Mucosa of stomach (tissue), 1 donor: ENCODE data around the gene PCDHGC3.
A peak's percentile ranks its signal among the peaks of the same experiment; 100 is the strongest.

Source experiments
- H3K27me3 ChIP-seq: one replicate; pipeline ENCODE4 v1.7.0; 2013; ENCODE audit warnings: mild to moderate bottlenecking, low read length; ENCODE audit not compliant: control insufficient read depth, insufficient read depth
- H3K36me3 ChIP-seq: one replicate; pipeline ENCODE4 v1.7.0; 2013; ENCODE audit warnings: low read length; ENCODE audit not compliant: control insufficient read depth, insufficient read depth
- H3K4me1 ChIP-seq: one replicate; pipeline ENCODE4 v1.7.0; 2013; ENCODE audit warnings: mild to moderate bottlenecking, low read length; ENCODE audit not compliant: control insufficient read depth, insufficient read depth
- H3K4me3 ChIP-seq: one replicate; pipeline ENCODE4 v1.7.0; 2013; ENCODE audit warnings: low read length
- H3K9ac ChIP-seq: one replicate; pipeline ENCODE4 v1.7.0; 2013; ENCODE audit warnings: mild to moderate bottlenecking, low read length, moderate library complexity
- H3K9me3 ChIP-seq: one replicate; pipeline ENCODE4 v1.7.0; 2013; ENCODE audit warnings: mild to moderate bottlenecking, low read length, moderate library complexity; ENCODE audit not compliant: control insufficient read depth
- donor health status: Pancreatic carcinoma.

The PCDHGC3 gene

DNA sequence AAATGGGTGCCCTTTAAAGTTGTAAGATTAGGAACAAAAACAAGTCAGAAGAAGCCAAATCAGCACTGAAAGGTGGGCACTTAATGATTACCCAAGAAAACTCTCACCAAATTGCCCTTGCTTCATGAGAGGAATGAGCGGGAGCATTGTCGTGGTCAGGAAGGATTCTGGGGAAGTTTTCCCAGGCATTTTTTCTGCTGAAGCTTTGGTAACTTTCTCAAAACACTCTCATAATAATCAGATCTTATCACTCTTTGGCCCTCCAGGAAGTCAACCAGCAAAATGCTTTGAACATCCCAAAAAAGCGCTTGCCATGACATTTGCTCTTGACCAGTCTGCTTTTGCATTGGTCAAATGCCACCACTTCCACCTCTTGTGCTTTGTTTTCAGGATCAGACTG is 10.4 kb upstream of the PCDHGC3 start:
- Histone ChIP-seq H3K9me3 (no peaks in the 10 kb centered on the region), H3K4me1 (no peaks in the 10 kb centered on the region), H3K4me3 (no peak overlapping the region), H3K27me3 (no peaks in the 10 kb centered on the region), H3K36me3 (no peaks in the 10 kb centered on the region), H3K9ac (no peak overlapping the region)

DNA sequence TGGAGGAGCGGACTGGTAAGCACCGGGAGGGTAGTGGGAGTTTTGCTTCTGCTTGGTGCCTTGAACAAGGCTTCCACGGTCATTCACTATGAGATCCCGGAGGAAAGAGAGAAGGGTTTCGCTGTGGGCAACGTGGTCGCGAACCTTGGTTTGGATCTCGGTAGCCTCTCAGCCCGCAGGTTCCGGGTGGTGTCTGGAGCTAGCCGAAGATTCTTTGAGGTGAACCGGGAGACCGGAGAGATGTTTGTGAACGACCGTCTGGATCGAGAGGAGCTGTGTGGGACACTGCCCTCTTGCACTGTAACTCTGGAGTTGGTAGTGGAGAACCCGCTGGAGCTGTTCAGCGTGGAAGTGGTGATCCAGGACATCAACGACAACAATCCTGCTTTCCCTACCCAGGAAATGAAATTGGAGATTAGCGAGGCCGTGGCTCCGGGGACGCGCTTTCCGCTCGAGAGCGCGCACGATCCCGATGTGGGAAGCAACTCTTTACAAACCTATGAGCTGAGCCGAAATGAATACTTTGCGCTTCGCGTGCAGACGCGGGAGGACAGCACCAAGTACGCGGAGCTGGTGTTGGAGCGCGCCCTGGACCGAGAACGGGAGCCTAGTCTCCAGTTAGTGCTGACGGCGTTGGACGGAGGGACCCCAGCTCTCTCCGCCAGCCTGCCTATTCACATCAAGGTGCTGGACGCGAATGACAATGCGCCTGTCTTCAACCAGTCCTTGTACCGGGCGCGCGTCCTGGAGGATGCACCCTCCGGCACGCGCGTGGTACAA is 556 bp downstream of the PCDHGC3 start:
- no peaks in the 10 kb centered on the region for H3K36me3 ChIP-seq
- H3K4me3 ChIP-seq: peak overlapping the region; percentile 89
- peak overlapping the region; percentile 63 for H3K9ac ChIP-seq
- peaks cover 25% of the 10 kb centered on the region for H3K27me3 ChIP-seq
- no peaks in the 10 kb centered on the region for H3K9me3 ChIP-seq
- H3K4me1 ChIP-seq: peaks cover 22% of the 10 kb centered on the region

DNA sequence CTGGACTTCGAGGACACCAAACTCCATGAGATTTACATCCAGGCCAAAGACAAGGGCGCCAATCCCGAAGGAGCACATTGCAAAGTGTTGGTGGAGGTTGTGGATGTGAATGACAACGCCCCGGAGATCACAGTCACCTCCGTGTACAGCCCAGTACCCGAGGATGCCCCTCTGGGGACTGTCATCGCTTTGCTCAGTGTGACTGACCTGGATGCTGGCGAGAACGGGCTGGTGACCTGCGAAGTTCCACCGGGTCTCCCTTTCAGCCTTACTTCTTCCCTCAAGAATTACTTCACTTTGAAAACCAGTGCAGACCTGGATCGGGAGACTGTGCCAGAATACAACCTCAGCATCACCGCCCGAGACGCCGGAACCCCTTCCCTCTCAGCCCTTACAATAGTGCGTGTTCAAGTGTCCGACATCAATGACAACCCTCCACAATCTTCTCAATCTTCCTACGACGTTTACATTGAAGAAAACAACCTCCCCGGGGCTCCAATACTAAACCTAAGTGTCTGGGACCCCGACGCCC is 1.3 kb downstream of the PCDHGC3 start:
- Histone ChIP-seq H3K9ac (no peak overlapping the region), H3K4me1 (peaks cover 22% of the 10 kb centered on the region), H3K9me3 (no peaks in the 10 kb centered on the region), H3K36me3 (no peaks in the 10 kb centered on the region), H3K4me3 (peak overlapping the region; percentile 89), H3K27me3 (peaks cover 25% of the 10 kb centered on the region)

DNA sequence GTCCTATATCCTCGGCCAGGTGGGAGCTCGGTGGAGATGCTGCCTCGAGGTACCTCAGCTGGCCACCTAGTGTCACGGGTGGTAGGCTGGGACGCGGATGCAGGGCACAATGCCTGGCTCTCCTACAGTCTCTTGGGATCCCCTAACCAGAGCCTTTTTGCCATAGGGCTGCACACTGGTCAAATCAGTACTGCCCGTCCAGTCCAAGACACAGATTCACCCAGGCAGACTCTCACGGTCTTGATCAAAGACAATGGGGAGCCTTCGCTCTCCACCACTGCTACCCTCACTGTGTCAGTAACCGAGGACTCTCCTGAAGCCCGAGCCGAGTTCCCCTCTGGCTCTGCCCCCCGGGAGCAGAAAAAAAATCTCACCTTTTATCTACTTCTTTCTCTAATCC is 2.0 kb downstream of the PCDHGC3 start:
- H3K27me3 ChIP-seq: peaks cover 25% of the 10 kb centered on the region
- no peaks in the 10 kb centered on the region for H3K9me3 ChIP-seq
- no peaks in the 10 kb centered on the region for H3K36me3 ChIP-seq
- peaks cover 22% of the 10 kb centered on the region for H3K4me1 ChIP-seq
- H3K9ac ChIP-seq: no peak overlapping the region
- H3K4me3 ChIP-seq: peak overlapping the region; percentile 1

DNA sequence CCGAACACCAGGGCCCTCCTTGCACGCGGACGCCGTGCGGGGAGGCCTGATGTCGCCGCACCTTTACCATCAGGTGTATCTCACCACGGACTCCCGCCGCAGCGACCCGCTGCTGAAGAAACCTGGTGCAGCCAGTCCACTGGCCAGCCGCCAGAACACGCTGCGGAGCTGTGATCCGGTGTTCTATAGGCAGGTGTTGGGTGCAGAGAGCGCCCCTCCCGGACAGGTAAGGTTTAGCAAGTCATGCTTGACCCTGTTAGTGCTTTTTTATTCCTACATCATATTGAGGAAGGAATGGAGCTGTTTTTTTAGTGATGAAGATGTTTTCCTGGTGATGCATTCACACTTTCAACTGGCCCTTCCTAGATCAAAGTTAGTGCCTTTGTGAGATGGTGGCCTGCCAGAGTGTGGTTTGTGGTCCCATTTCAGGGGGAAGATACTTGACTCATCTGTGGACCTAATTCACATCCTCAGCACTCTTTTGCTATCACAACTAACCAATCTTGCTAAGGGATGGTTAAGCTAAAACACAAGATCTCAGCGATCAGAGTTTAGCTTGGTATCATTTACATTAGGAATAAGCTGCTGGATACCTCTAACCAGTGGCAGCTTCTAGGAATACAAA is 2.7 kb downstream of the PCDHGC3 start:
- H3K9me3 ChIP-seq: no peaks in the 10 kb centered on the region
- no peak overlapping the region for H3K9ac ChIP-seq
- peaks cover 28% of the 10 kb centered on the region for H3K27me3 ChIP-seq
- peak overlapping the region; percentile 1 for H3K4me3 ChIP-seq
- H3K4me1 ChIP-seq: peaks cover 22% of the 10 kb centered on the region
- no peaks in the 10 kb centered on the region for H3K36me3 ChIP-seq

DNA sequence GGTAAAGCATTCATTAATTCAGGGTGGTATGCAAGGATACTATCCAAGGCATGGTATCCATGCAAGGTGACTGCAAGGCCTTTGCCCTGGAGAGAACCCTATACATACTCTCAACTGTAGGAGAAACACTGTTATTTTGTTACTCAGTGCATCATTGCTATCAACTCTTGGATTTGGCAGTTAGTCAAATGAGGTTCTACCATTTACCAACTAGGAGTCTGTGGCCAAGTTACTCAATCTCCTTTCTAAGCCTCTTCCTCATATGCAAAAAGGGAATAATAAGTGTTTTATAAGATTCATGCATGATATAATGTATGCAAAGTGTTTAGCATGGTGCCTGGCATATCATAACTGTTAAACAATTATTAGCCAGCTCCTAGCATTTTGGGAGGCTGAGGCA is 4.0 kb downstream of the PCDHGC3 start:
- H3K27me3 ChIP-seq: peaks cover 41% of the 10 kb centered on the region
- H3K9ac ChIP-seq: no peak overlapping the region
- H3K9me3 ChIP-seq: no peaks in the 10 kb centered on the region
- H3K4me1 ChIP-seq: peaks cover 24% of the 10 kb centered on the region
- no peak overlapping the region for H3K4me3 ChIP-seq
- H3K36me3 ChIP-seq: no peaks in the 10 kb centered on the region

DNA sequence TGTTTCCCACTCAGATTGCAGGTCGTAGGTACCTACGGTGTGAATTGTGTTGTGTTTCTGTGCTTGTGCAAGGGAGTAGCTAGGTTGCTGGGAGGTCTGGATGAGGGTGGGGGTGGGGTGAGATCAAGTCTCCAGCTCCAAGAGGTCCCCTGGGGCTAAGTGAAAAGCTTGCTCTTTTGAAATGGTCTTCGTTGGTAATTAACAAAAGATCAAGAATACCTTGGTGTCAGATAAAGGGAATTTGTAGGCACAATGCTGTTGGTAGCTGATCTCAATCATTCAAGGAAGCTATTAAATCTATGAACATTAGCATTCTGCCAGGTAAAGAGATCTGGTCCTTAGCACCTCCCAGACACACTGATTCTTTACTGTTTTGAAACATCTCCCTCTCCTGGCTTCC is 8.1 kb downstream of the PCDHGC3 start:
- peaks cover 9% of the 10 kb centered on the region for H3K4me1 ChIP-seq

DNA sequence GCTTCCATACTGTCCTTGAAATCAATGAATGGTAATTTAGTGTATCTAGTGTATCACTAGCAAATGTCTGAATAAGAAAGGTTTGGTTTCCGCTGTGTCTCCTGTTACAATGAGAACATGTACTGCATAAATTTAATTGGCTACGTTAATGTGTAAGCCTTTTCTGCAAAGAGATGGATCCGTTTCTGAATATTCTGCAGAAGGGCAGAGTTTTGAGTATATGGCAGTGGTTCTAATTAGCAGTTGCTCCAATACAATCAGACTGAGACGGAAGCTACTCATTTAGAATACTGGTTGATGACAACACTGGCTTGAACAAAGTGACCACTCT is 8.5 kb downstream of the PCDHGC3 start:
- Histone ChIP-seq H3K36me3 (no peaks in the 10 kb centered on the region), H3K4me1 (peaks cover 9% of the 10 kb centered on the region), H3K27me3 (peaks cover 33% of the 10 kb centered on the region), H3K4me3 (no peak overlapping the region), H3K9ac (no peak overlapping the region), H3K9me3 (no peaks in the 10 kb centered on the region)

More for the DNA sequence above, 8.1 kb downstream of the PCDHGC3 start:
- Histone ChIP-seq H3K9ac (no peak overlapping the region), H3K9me3 (no peaks in the 10 kb centered on the region), H3K36me3 (no peaks in the 10 kb centered on the region), H3K4me3 (no peak overlapping the region), H3K27me3 (peaks cover 33% of the 10 kb centered on the region)

DNA sequence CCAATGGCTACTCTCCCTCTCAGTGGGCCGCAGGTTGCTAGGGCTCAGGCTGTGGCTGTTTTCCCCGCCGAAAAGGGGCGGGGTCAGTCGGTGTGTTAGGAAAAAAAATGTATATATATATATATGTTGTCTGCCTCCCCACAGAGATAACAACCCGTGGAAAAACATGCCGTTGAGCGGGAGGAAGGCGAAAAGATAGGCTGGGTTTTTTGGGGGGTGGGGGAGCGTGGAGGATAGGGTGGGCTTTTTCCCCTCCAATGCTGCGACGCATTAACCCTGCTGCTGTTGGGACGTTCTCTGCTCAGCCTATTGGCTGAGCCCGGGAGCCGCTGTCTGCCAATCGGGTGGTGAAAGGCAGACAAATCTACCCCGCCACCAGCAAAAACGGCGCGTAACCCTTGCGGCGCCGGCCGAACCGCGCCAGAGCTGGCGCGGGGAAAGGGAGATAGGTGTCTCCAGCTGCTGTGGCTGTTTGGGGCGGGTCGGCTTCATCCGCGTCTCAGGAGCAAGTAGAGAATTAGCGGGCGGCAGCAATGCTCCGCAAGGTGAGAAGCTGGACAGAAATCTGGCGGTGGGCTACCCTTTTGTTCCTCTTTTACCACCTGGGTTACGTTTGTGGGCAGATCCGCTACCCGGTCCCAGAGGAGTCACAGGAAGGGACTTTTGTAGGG is 9.0 kb downstream of the PCDHGC3 start, which contains the start of gene PCDHGC4:
Gene PCDHGC4, plus strand, starts transcription at position 390 of the 671 bp plus-strand sequence. Its CDS starts 144 bp downstream, at position 534.
- peak within 1 kb of the TSS; percentile 7 for H3K9ac ChIP-seq
- H3K36me3 ChIP-seq: no peaks in the 10 kb centered on the region
- H3K27me3 ChIP-seq: peaks cover 33% of the 10 kb centered on the region
- peak within 1 kb of the TSS; percentile 14 for H3K4me3 ChIP-seq
- H3K9me3 ChIP-seq: no peaks in the 10 kb centered on the region
- peaks cover 9% of the 10 kb centered on the region for H3K4me1 ChIP-seq

DNA sequence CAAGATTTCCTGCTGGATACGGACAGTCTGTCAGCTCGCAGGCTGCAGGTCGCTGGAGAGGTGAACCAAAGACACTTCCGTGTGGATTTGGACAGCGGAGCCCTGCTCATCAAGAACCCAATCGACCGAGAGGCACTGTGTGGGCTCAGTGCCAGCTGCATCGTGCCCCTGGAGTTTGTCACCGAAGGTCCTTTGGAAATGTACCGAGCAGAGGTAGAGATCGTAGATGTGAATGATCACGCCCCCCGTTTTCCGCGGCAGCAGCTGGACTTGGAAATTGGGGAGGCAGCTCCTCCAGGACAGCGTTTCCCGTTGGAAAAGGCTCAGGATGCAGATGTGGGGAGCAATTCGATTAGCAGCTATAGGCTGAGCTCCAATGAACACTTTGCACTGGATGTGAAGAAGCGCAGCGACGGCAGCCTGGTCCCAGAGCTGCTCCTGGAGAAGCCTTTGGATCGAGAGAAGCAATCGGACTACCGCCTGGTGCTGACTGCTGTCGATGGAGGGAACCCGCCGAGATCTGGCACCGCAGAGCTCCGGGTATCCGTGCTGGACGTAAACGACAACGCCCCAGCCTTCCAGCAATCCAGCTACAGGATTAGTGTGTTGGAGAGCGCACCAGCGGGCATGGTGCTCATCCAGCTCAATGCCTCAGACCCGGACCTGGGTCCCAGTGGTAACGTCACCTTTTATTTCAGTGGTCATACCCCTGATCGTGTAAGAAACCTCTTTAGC is 9.7 kb downstream of the PCDHGC3 start:
- no peak overlapping the region for H3K9ac ChIP-seq
- H3K4me1 ChIP-seq: peaks cover 9% of the 10 kb centered on the region

DNA sequence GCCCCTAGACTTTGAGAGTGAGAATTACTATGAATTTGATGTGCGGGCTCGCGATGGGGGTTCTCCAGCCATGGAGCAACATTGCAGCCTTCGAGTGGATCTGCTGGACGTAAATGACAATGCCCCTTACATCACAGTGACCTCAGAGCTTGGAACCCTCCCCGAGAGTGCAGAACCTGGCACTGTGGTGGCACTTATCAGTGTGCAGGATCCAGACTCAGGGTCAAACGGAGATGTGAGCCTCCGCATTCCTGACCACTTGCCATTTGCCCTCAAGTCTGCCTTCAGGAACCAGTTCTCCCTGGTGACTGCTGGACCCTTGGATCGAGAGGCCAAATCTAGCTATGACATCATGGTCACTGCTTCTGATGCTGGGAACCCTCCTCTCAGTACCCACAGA is 10.3 kb downstream of the PCDHGC3 start:
- H3K4me3 ChIP-seq: no peak overlapping the region
- H3K4me1 ChIP-seq: peaks cover 9% of the 10 kb centered on the region
- H3K36me3 ChIP-seq: no peaks in the 10 kb centered on the region
- no peaks in the 10 kb centered on the region for H3K9me3 ChIP-seq
- H3K27me3 ChIP-seq: peaks cover 42% of the 10 kb centered on the region
- no peak overlapping the region for H3K9ac ChIP-seq

More for the DNA sequence above, 9.7 kb downstream of the PCDHGC3 start:
- Histone ChIP-seq H3K27me3 (peaks cover 36% of the 10 kb centered on the region), H3K36me3 (no peaks in the 10 kb centered on the region), H3K9me3 (no peaks in the 10 kb centered on the region), H3K4me3 (peak overlapping the region; percentile 14)
